OCI-LY3 (cell line): ENCODE measurements around the gene COL4A4.

Experiments
- H2AFZ ChIP-seq: fragments of 200-600, 300-600 bp; shearing (Covaris generic); 2 replicates; pipeline ENCODE4 v1.6.0; 2014; ENCODE audit warnings: antibody characterized with exemption, low read depth, low read length
- H3K27ac ChIP-seq: fragments of 200-600, 300-600 bp; sonication (generic); 2 replicates; pipeline ENCODE4 v1.5.1; 2014; ENCODE audit warnings: mild to moderate bottlenecking, low read length, moderate library complexity, mixed read lengths
- H3K27me3 ChIP-seq: fragments of 200-600, 300-600 bp; sonication (generic); 2 replicates; pipeline ENCODE4 v1.6.1; 2014; ENCODE audit warnings: low read depth, low read length, mixed read lengths
- H3K36me3 ChIP-seq: fragments of 200-600, 300-600 bp; sonication (generic); replicated peaks from 2 replicates; pipeline ENCODE3; 2014; ENCODE audit warnings: low read depth, low read length, mixed read lengths
- H3K4me1 ChIP-seq: fragments of 300-600, 200-600 bp; sonication (generic); 2 replicates; pipeline ENCODE4 v1.6.1; 2014; ENCODE audit warnings: low read length, mixed read lengths
- H3K4me2 ChIP-seq: fragments of 200-600, 300-600 bp; sonication (generic); 2 replicates; pipeline ENCODE4 v1.6.1; 2014; ENCODE audit warnings: low read length, mixed read lengths
- H3K4me3 ChIP-seq: fragments of 300-600, 200-600 bp; sonication (generic); 2 replicates; pipeline ENCODE4 v1.5.1; 2014; ENCODE audit warnings: antibody characterized with exemption, mild to moderate bottlenecking, low read length, moderate library complexity
- H3K79me2 ChIP-seq: fragments of 300-600, 200-600 bp; shearing (Covaris generic); 2 replicates; pipeline ENCODE4 v1.6.1; 2014; ENCODE audit warnings: mild to moderate bottlenecking, low read length, mixed read lengths
- H3K9ac ChIP-seq: fragments of 300-600, 200-600 bp; shearing (Covaris generic); 2 replicates; pipeline ENCODE4 v1.6.0; 2014; ENCODE audit warnings: mild to moderate bottlenecking, low read length, moderate library complexity
- H3K9me3 ChIP-seq: fragments of 200-600, 300-600 bp; shearing (Covaris generic); 2 replicates; pipeline ENCODE4 v1.6.1; 2014; ENCODE audit warnings: low read length, mixed read lengths; ENCODE audit not compliant: insufficient read depth
- H4K20me1 ChIP-seq: fragments of 200-600, 300-600 bp; sonication (generic); 2 replicates; pipeline ENCODE4 v1.6.1; 2016; ENCODE audit warnings: low read length, mixed read lengths; ENCODE audit not compliant: insufficient read depth
- CTCF ChIP-seq: fragments of 200-600, 300-600 bp; sonication (generic); IDR thresholded peaks from 2 replicates; pipeline ENCODE4 v1.5.1; 2014; ENCODE audit warnings: antibody characterized with exemption, low read length, low read depth
- EZH2phosphoT487 ChIP-seq: fragments of 200-600 bp; shearing (Covaris generic); IDR thresholded peaks from 2 replicates; pipeline ENCODE4 v1.6.1; 2018; ENCODE audit warnings: antibody characterized with exemption, mixed run types, low read depth

The COL4A4 gene

GRCh38 chr2:227052879-227053278 is 111.1 kb downstream of the COL4A4 start:
- H3K27me3 ChIP-seq, result no peaks in the 10 kb centered on the region
- no peaks in the 10 kb centered on the region for H3K79me2 ChIP-seq
- H3K9ac ChIP-seq, result no peak overlapping the region
- no peak overlapping the region for H3K4me2 ChIP-seq
- H4K20me1 ChIP-seq, result no peaks in the 10 kb centered on the region
- H3K9me3 ChIP-seq, result no peaks in the 10 kb centered on the region
- TF ChIP-seq CTCF, result no peak
- no peak for TF ChIP-seq EZH2phosphoT487
- no peak overlapping the region for H3K4me3 ChIP-seq
- H3K36me3 ChIP-seq, result no peaks in the 10 kb centered on the region
- no peaks in the 10 kb centered on the region for H3K4me1 ChIP-seq
- no peak overlapping the region for H3K27ac ChIP-seq
- H2AFZ ChIP-seq, result no peak overlapping the region

GRCh38 chr2:227043981-227044380 is 120.0 kb downstream of the COL4A4 start:
- Histone ChIP-seq H4K20me1 (no peaks in the 10 kb centered on the region), H3K27me3 (no peaks in the 10 kb centered on the region), H3K9ac (no peak overlapping the region), H2AFZ (no peak overlapping the region), H3K4me1 (no peaks in the 10 kb centered on the region), H3K79me2 (no peaks in the 10 kb centered on the region), H3K36me3 (no peaks in the 10 kb centered on the region), H3K27ac (no peak overlapping the region), H3K4me2 (no peak overlapping the region), H3K9me3 (no peaks in the 10 kb centered on the region), H3K4me3 (no peak overlapping the region)
- no peak for TF ChIP-seq CTCF
- no peak for TF ChIP-seq EZH2phosphoT487

- Histone ChIP-seq H4K20me1 (no peaks in the 10 kb centered on the region), H3K27ac (no peak overlapping the region), H3K4me1 (no peaks in the 10 kb centered on the region), H3K9ac (no peak overlapping the region), H3K4me3 (no peak overlapping the region), H3K9me3 (no peaks in the 10 kb centered on the region), H2AFZ (no peak overlapping the region), H3K4me2 (no peak overlapping the region), H3K36me3 (no peaks in the 10 kb centered on the region), H3K27me3 (no peaks in the 10 kb centered on the region), H3K79me2 (no peaks in the 10 kb centered on the region)
- TF ChIP-seq EZH2phosphoT487 (no peak), CTCF (0 out of 2 replicates have a peak, but pooled peaks have one; percentile 6)
Measured at GRCh38 chr2:227038550-227039189, 125.3 kb downstream of the COL4A4 start.

- Histone ChIP-seq H3K27ac (no peak overlapping the region), H3K36me3 (no peaks in the 10 kb centered on the region), H3K4me2 (no peak overlapping the region), H4K20me1 (no peaks in the 10 kb centered on the region), H3K9me3 (no peaks in the 10 kb centered on the region), H3K79me2 (no peaks in the 10 kb centered on the region), H3K4me3 (no peak overlapping the region), H3K9ac (no peak overlapping the region), H3K4me1 (no peaks in the 10 kb centered on the region), H2AFZ (no peak overlapping the region), H3K27me3 (no peaks in the 10 kb centered on the region)
- TF ChIP-seq EZH2phosphoT487 (no peak), CTCF (no peak)
Measured at GRCh38 chr2:227036527-227036926, 127.5 kb downstream of the COL4A4 start.
